HG03565 (cell line): ENCODE data around the gene GRK1.
"Not testable (repeated sequence)": the region's sequence is repeated elsewhere in the genome, so short reads cannot be mapped to it uniquely, and the experiment has no call there.

Experiments used
- ATAC-seq: cut with Tn5 transposase; IDR thresholded peaks from one replicate; pipeline ENCODE4 v1.9.1; 2021; ENCODE audit warnings: mild to moderate bottlenecking, moderate library complexity; ENCODE audit not compliant: unreplicated experiment

GRK1 gene

GRCh38 chr13:113742000-113742441, 75.0 kb downstream of the GRK1 start:
- ATAC-seq, result no peak

DNA sequence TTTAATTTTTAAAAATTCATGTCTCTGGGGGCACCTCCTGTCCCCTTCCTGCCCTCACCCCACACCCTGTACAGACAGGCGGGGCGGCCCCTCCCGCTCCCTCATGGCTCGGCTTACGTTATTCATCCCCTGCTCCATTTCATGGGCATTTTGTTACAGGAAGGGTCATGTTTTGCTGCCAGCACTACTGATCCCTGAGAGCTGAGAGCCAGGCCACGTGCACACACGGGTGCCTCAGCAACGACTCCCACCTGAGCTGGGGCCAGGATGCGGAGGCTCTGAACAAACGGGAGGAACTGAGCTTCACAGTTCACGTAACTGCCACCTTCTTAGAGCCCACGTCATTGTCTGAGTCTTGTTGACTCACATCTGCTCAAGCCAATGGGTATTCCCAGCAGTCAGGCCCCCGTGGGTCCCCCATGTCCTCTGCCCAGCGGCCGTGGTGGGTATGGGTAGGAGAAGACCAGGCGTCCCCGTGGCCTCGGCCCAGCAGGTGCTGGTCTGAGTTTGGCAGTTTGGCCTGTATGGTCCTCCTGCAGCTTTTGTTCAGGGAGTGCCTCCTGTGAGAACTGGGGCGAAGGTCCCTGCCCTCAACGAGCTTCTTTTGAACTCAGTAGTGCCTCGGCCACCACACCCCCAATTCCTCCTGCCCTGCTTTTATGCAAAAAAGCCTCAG, 75.6 kb downstream of the GRK1 start:
- no peak for ATAC-seq

DNA sequence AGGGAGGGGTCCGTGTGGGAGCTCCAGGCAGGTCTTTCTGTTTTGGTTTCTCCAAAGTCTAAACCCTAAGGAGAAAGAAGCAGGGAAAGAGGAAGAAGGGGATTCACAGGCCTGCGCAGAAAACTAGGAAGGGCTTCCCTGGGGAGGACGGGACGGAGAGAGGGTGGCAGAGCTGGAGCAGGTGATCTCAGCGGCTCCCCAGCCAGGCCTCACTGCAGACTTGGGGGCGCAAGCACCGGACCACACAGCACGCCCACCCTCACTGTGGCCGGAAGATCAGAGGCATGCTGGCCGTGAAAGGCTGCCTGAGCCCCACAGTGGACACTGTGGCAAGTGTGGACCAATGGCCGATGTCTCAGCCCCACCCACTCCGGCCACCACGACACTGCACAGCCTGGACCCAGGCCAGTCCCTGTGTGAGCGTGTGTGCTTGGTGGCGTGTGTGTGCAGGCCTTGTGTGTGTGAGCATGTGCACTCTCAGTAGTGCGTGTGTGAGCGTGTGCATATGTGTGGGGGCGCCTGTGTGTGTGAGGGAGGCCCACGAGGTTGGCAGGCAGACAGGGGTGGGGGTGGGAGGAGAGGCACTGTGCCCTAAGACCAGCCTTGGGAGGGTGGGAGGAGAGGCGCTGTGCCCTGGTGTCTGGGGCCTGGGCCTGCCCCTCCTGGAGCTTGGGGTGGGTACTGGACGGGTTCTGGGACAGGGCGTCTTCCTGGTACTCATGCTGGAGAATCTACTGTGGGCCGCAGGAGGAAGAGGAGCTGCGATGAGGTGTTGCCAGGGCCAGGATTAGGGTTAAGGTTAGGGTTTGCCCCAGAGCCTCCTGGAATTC, 76.6 kb downstream of the GRK1 start:
- no peak for ATAC-seq

- ATAC-seq, result no peak
Measured at GRCh38 chr13:113744197-113745000, 77.4 kb downstream of the GRK1 start.

- no peak for ATAC-seq
Measured at GRCh38 chr13:113745059-113745458, 78.0 kb downstream of the GRK1 start.

DNA sequence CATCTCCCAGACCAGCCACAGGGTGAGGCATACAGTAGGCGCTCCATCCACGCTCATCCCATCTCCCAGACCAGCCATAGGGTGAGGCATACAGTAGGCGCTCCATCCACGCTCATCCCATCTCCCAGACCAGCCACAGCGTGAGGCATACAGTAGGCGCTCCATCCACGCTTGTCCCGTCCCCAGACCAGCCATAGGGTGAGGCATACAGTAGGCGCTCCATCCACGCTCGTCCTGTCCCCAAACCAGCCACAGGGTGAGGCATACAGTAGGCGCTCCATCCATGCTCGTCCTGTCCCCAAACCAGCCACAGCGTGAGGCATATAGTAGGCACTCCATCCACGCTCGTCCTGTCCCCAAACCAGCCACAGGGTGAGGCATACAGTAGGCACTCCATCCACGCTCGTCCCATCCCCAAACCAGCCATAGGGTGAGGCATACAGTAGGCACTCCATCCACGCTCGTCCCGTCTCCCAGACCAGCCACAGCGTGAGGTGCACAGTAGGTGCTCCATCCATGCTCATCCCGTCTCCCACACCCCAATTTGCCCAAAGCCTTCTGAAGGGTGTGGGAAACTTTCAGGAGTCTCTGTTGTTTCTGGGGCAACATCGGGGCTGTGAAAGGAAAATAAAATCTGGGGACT, 78.6 kb downstream of the GRK1 start:
- ATAC-seq, result not testable (repeated sequence)

- ATAC-seq, result no peak
Measured at GRCh38 chr13:113746143-113746525, 79.1 kb downstream of the GRK1 start.

DNA sequence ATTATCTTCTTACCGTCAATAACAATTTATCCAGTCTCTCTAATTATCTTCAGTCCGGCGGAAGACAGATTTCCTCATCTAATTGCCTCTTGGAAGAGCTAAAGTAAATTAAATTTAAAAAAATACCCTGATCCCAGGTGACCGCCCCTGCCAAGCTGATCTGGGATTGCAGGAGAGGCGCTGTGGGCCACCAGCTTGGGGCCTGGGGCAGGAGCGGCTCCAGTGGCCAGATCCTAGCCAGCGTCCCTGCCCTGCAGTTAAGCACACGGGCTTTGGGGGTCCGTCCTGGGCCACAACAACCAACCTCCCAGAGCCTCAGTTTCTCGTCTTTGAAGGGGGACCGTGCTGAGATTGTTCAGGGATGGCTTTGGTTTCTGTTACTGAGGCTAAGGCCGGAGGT, 79.7 kb downstream of the GRK1 start:
- ATAC-seq, result no peak

GRCh38 chr13:113747291-113747833, 80.3 kb downstream of the GRK1 start:
- no peak for ATAC-seq

- no peak for ATAC-seq
Measured at GRCh38 chr13:113748101-113748861, 81.3 kb downstream of the GRK1 start.

DNA sequence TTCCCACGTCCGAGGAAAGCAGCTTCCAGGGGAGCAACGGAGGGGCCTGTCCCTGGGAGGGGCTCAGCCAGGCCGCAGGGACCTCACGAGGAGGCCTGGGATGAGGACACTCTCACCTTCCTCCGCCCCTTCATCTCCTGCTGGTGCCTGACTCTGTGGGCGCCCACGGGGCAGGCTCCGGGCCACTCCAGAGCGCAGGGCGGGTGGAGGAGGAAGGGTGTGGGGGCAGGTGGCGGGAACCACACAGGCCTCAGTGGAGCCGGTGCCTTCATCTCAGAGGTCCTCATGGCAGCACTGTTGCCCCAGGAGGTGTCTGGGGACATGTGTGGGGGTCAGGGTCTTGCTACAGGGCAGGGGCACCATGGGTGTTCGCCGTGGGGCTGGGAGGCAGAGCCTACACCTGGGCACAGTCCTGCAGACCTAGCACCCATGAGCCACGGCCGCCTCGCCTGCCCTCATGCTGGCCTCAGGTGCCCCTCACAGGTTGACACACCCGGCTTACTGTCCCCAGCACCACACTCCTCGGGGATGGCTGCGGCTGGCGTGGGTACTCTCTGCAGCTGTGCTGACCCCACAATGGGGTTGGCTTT, 81.9 kb downstream of the GRK1 start:
- ATAC-seq, result no peak

DNA sequence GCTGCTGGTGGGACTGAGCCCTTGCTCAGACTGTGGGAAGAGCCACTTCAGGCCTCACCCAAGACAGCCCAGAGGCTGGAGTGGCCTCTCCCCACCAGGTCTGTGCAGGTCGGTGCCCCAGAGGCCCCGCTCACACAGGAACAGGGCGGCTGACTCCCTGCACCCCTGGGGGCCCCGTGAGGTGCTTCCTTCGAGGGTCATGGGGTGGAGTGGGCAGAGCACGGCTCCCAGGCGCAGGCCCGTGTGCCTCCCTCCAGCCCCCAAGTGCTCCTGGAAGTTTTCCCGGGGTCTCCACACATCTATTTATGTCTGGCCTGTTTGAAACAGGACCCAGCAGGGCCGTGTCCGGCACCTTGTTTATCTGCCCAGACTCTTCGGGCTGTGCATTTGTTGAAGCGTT, 82.5 kb downstream of the GRK1 start:
- ATAC-seq, result no peak

- ATAC-seq, result no peak
Measured at GRCh38 chr13:113749967-113750366, 82.9 kb downstream of the GRK1 start.

DNA sequence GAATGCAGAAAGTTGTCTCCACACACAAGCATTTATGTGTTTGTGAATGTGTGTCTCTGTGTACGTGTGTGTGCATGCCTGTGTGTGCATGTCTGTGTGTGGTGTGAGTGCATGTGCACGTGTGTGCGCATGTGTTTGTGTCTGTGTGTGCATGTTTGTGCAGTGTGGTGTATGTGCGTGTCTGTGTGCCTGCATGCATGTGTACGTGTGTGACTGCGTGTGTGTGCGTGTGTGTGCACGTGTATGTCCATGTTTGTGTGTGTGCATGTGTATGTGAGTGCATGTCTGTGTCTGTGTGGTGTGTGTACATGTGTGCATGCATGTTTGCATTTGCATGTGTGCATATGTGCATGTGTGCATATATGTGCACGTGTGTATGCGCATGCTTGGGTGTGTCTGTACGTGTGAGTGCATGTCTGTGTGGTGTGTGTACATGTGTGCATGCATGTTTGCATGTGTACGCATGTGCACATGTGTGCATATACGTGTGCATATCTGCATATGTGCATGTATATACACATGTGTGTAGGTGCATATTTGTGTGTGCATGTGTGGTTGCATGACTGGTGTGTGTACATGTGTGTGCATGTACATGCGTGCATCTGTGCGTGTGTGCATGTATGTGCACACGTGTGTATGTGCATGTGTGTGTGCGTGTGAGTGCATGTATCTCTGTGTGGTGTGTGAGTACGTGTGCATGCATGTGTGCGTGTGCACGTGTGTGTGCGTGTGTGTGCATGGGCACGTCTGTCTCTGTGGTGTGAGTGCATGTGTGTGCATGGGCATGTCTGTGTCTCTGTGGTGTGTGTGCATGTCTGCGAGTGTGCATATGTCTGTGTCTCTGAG, 83.8 kb downstream of the GRK1 start:
- no peak for ATAC-seq

DNA sequence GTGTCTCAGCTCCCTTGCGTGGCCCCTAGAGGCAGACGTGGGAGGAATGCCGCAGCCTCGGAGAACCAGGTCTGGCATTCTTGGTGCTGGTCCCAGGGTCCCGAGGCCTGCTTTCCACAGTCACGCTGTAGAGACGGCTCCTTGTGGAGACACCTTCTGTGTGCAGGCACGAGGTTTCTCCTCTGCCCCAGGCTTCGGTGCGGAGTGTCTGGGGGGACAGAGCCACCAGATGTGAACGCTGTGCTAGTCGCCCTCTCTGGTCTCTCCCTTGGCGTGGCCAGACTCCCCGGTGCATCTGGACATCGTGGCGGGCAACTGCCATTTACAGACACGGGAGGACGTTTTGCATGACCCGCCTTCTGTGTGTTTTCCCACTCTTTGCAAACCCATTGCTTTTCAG, 84.5 kb downstream of the GRK1 start:
- no peak for ATAC-seq

GRCh38 chr13:113752211-113752986, 85.4 kb downstream of the GRK1 start:
- not testable (repeated sequence) for ATAC-seq

DNA sequence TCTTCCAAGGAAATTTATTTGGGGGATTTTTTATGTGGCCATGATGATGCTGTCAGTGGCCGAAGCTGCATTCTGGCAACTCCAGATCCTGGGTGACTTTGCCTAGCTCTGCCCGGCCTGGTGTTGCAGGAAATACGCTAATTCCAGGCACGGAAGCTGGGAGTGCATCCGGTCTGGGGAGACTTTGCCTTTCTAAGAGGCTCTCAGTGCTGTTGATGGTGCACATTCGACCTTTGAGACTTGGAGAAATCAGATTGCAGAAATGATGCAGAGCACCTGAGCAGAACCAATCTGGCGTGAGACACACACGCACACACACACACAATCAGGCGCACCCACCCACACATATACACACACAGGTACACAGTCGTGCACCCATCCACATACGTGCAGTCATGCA, 86.2 kb downstream of the GRK1 start:
- ATAC-seq, result no peak

DNA sequence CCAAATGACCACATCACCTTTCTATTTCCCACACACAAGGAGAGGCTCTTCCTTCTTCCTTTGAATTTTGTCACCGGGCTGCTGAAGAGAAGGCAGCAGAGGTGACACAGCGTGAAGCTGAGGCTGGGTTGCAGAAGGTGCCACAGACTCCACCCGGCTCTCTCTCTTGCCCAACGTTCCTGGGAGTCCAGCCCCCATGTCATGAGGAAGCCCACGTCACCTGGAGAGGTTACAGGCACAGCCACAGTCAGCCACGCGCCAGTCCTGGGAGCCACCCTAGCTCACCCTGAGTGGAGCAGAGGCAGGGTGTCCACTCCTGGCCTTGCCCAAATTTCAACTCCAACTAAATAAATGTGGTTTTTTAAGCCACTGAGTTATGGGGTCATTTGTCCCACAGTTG, 87.2 kb downstream of the GRK1 start:
- ATAC-seq, result no peak
